LNCaP clone FGC (cell line): ENCODE measurements around the gene RAB44.

Source experiments
- DNase-seq: peaks from one replicate; pipeline ENCODE4 v3.0.0-alpha.2; 2011; ENCODE audit warnings: low read depth
- H3K4me3 ChIP-seq: 2 replicates; pipeline ENCODE4 v1.5.1; 2011; ENCODE audit warnings: mild to moderate bottlenecking, low read depth, low read length, control low read depth
- TF ChIP-seq, protein P1 (sequence below): IDR thresholded peaks from 2 replicates; pipeline ENCODE4 v1.5.1; 2012; ENCODE audit warnings: mild to moderate bottlenecking; ENCODE audit not compliant: control insufficient read depth, insufficient read depth; ENCODE audit errors: extremely low read depth

RAB44 gene

DNA sequence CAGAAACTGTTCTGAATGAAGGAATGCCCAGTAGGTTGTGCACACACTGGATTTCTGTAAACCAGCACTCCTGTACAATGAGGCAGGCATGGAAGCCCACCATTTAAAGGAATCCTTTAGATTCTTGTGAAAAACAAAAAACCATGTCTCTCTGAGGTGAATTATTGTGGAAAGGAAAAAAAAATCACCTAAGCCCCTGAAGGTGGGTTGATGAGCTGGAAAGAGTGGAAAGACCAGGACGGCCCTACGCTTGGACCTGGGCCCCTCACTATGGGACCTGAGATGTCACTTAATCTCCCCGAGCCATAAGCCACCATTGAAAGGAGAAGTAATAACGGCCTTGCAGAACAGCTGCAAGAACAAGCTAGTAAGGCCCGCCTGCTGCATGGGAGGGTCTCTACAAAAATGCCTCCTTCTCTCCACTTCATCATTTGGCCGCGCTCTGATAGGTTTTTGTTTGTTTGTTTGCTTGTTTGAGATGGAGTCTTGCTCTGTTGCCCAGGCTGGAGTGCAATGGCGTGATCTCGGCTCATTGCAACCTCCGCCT lies 68.8 kb downstream of the RAB44 start:
- DNase-seq, result no peak
- H3K4me3 ChIP-seq, result no peak overlapping the region
- TF ChIP-seq, protein P1, sequence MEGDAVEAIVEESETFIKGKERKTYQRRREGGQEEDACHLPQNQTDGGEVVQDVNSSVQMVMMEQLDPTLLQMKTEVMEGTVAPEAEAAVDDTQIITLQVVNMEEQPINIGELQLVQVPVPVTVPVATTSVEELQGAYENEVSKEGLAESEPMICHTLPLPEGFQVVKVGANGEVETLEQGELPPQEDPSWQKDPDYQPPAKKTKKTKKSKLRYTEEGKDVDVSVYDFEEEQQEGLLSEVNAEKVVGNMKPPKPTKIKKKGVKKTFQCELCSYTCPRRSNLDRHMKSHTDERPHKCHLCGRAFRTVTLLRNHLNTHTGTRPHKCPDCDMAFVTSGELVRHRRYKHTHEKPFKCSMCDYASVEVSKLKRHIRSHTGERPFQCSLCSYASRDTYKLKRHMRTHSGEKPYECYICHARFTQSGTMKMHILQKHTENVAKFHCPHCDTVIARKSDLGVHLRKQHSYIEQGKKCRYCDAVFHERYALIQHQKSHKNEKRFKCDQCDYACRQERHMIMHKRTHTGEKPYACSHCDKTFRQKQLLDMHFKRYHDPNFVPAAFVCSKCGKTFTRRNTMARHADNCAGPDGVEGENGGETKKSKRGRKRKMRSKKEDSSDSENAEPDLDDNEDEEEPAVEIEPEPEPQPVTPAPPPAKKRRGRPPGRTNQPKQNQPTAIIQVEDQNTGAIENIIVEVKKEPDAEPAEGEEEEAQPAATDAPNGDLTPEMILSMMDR, result no peak

DNA sequence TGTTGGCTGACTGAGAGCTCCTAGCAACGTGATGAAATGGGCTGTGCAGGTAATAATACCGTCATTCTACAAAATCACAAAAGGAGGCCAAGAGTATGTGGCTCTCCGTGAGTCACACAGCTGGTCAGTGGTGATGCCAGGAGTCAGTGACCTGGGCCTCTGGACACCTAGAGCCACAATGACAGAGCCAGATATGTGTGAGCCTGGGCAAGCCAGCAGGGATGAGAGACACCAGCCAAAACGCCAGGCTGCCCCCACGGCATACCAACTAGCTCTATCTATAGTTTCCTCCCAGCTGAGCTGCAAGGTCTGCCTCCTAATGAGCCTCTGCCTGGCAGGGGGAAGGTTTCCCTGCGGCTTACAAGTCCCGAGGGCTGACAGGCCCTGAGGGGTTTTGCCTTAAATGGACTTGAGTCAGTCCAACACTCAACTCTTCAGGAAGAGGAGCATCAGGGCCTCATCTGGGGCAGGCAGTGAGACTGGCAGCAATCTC lies 71.6 kb downstream of the RAB44 start:
- H3K4me3 ChIP-seq, result no peak overlapping the region
- no peak for DNase-seq
- TF ChIP-seq, protein P1, result no peak

DNA sequence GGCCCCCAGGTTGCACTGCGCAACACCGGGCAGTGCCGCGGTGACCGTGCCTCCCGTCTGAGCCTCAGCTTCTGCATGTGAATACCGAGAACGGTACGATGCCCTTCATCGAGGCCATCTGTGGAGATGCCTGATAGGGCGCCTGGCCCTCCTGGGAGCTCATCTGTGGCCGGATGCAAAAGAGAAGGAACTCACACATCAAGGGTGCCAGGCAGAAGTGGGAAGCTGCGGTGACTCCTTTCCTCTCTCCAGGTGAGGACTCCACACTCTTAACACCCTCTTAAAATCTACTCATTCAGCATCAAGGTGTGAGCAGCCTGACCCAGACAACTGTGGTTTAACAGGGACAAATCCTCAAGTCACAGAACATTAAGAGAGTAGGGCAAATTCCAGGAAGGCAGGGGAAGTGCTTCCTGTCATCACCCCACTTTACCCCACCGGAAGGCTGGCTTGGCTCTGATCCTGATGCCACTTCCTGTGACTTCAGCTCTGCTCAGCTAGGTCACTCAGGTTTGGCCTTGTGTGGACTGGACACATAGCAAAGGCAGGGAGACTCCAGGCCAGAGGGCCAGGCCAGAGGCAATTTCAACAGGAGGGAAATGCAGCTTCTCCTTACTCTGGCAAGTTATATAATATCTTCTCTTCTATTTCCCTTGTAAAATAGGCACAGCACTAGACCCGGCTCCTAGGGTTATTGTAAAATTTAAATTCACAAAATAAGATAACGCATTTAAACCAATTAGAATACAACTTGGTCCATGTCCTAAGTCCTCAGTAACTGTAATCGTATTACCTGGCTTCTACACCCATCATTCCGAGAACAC lies 72.3 kb downstream of the RAB44 start:
- no peak for DNase-seq
- TF ChIP-seq, protein P1, result no peak
- no peak overlapping the region for H3K4me3 ChIP-seq

DNA sequence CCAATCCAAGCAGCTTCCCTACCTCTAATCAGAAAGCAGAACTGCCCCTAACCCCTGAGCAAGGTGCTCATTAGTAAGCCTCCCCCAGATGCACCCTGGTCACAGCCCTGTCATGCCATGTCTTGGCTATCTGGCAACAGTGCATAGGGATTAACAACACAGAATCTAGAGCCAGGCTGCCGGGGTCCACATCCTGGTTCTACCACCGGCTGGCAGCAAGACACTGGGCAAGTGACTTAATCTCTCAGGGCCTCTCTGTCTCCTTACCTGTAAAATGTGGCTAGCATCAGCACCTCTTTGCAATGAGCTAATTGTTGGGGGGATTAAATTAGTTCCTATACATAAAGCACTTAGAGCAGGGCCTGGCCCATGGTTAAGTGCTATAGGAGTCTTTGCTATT lies 73.5 kb downstream of the RAB44 start:
- no peak overlapping the region for H3K4me3 ChIP-seq
- TF ChIP-seq, protein P1, result no peak
- DNase-seq, result no peak

DNA sequence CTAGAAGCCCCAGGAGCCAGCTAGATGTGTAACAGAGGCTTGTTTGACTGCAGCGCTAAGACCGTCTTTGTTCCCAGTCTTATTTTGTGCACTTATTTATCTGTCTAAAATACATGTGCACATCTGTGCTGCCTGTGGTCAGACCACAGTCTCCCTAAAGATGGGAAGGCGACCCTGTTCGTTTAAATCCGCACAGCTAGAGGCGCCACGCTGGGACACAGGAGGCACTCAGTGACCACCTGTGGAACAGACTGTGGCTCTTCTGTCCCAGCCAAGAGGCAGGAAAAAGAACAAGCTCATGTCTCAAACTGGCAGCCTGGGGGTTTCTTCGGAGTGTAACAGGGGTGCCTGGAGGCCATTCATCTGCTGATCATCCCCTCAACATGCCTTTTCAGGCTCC lies 74.8 kb downstream of the RAB44 start:
- no peak for DNase-seq
- no peak overlapping the region for H3K4me3 ChIP-seq
- TF ChIP-seq, protein P1, result no peak

DNA sequence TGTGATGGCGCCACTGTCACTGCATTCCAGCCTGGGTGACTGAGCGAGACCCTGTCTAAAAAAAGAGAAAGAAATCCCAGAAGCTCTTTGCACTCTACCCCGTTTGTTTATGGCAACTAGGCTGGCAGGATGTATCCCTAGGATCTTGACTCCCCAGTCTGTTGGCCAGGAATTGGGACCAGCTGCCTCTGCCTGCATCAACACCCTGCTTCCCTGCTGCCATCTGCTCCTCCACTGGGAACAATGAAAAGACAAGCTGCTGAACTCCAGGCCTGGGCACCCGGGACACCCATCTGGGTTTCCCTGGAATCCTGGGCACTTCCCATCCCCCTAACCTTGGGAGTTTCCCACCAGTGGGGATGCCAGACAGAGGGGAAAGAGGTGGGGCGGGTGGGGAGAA lies 76.7 kb downstream of the RAB44 start:
- no peak overlapping the region for H3K4me3 ChIP-seq
- TF ChIP-seq, protein P1, result no peak
- no peak for DNase-seq
